Stimulated activated CD4-positive, alpha-beta T cell treated with anti-CD3 and anti-CD28 coated beads, TNF-alpha, amount 100 ng/mL, for 4 hours (primary cell): ENCODE data around the gene MLH3.

Experiments
- DNase-seq, 3 experiments: peaks; one replicate each; pipeline ENCODE4 v3.0.0-alpha.2; 2020; ENCODE audit warnings: low read depth in 3 of 3

The MLH3 gene

GRCh38 chr14:74985028-74985310, 66.3 kb downstream of the MLH3 start:
- no peak for DNase-seq

GRCh38 chr14:74984236-74985027, 66.8 kb downstream of the MLH3 start:
- no peak for DNase-seq

- no peak for DNase-seq
Observed at GRCh38 chr14:74983343-74983742, 67.9 kb downstream of the MLH3 start.

- DNase-seq = no peak
Observed at GRCh38 chr14:74982661-74983060, 68.6 kb downstream of the MLH3 start.

GRCh38 chr14:74981833-74982232, 69.4 kb downstream of the MLH3 start:
- no peak for DNase-seq

GRCh38 chr14:74981462-74981782, 69.8 kb downstream of the MLH3 start:
- DNase-seq = no peak

- no peak for DNase-seq
Observed at GRCh38 chr14:74980731-74981461, 70.4 kb downstream of the MLH3 start.

- no peak for DNase-seq
Observed at GRCh38 chr14:74980398-74980730, 70.9 kb downstream of the MLH3 start.

- no peak for DNase-seq
Observed at GRCh38 chr14:74979442-74980397, 71.5 kb downstream of the MLH3 start.

GRCh38 chr14:74979029-74979428, 72.2 kb downstream of the MLH3 start:
- DNase-seq = no peak

GRCh38 chr14:74978416-74978947, 72.8 kb downstream of the MLH3 start:
- no peak for DNase-seq

- DNase-seq = no peak
Observed at GRCh38 chr14:74977901-74978385, 73.3 kb downstream of the MLH3 start.

- DNase-seq = no peak
Observed at GRCh38 chr14:74977164-74977900, 73.9 kb downstream of the MLH3 start.

- DNase-seq = no peak
Observed at GRCh38 chr14:74976264-74977113, 74.8 kb downstream of the MLH3 start.

- no peak for DNase-seq
Observed at GRCh38 chr14:74975059-74975810, 76.0 kb downstream of the MLH3 start.

GRCh38 chr14:74974364-74975058, 76.8 kb downstream of the MLH3 start:
- no peak for DNase-seq

GRCh38 chr14:74973905-74974363, 77.3 kb downstream of the MLH3 start:
- DNase-seq = no peak

- peak in 1 of 3 experiments; percentile 12 for DNase-seq
Observed at GRCh38 chr14:74973003-74973653, 78.1 kb downstream of the MLH3 start.
